GM12878 (cell line): ENCODE data around the gene CAB39L. TPM values are rescaled to one million over a fixed set of nuclear protein-coding genes. Genes with fewer than 3 reads are reported as not detected.

Experiments used
- ATAC-seq: fragments of 200-7000 bp; cut with Tn5 transposase; 3 replicates; pipeline ENCODE4 v1.9.1; 2020; ENCODE audit warnings: mild to moderate bottlenecking, moderate library complexity
- BruUV-seq: library from RNA; stranded (reverse); fragments of 400-500 nt; replicated peaks from 2 replicates; lab custom pipeline; 2021; lab: Mats Ljungman, UMichigan
- CTCF ChIA-PET: fragments of 300-600 bp; sonication (Branson Sonifier 250); formaldehyde crosslinking; extraction: SDS; loops from one replicate; lab custom pipeline; 2021; ENCODE audit warnings: inconsistent platforms; lab: Yijun Ruan, JAX
- POLR2A ChIA-PET: fragments of 350-600 bp; formaldehyde crosslinking; extraction: SDS; loops from one replicate; lab custom pipeline; 2021; ENCODE audit warnings: inconsistent platforms; lab: Charles Lee
- RAD21 ChIA-PET: fragments of 300-600 bp; sonication (Branson Sonifier 250); formaldehyde crosslinking; loops from one replicate; lab custom pipeline; 2023; ENCODE audit warnings: antibody characterized with exemption; ENCODE audit not compliant: unreplicated experiment; lab: Charles Lee
- SMC1A ChIA-PET: fragments of 300-600 bp; sonication (Branson Sonifier 250); formaldehyde crosslinking; loops from one replicate; lab custom pipeline; 2023; ENCODE audit not compliant: unreplicated experiment, uncharacterized antibody; lab: Charles Lee
- DNase-seq: peaks from one replicate; pipeline ENCODE4 v3.0.0-alpha.2; 2011; ENCODE audit warnings: low read depth, low spot score
- FAIRE-seq: peaks from 3 replicates; lab custom pipeline; 2011; peaks lifted over from hg19 to GRCh38; lab: Jason Lieb, UNC
- H2AFZ ChIP-seq: 2 replicates; pipeline ENCODE4 v1.6.0; 2011; ENCODE audit warnings: low read depth, low read length, control low read depth; ENCODE audit not compliant: control insufficient read depth
- H3K27ac ChIP-seq: 2 replicates; pipeline ENCODE4 v1.5.1; 2011; ENCODE audit warnings: control low read depth; ENCODE audit not compliant: control insufficient read depth, insufficient read depth
- H3K27me3 ChIP-seq, 2 experiments: replicated peaks in 1 of 2; 2 replicates each; pipeline versions ENCODE4 v1.6.0 to v1.6.1; 2011; ENCODE audit warnings: low read length in 1 of 2; ENCODE audit not compliant: control insufficient read depth in 2 of 2, insufficient read depth in 2 of 2
- H3K36me3 ChIP-seq, 2 experiments: 2 replicates each; pipeline ENCODE4 v1.5.1; 2011; ENCODE audit warnings: low read length in 1 of 2; ENCODE audit not compliant: control insufficient read depth in 2 of 2, insufficient read depth in 2 of 2
- H3K4me1 ChIP-seq: 2 replicates; pipeline ENCODE4 v1.6.1; 2011; ENCODE audit warnings: mild to moderate bottlenecking, low read length, moderate library complexity, mixed read lengths; ENCODE audit not compliant: control insufficient read depth, insufficient read depth
- H3K4me2 ChIP-seq: 2 replicates; pipeline ENCODE4 v1.6.0; 2011; ENCODE audit warnings: control low read depth; ENCODE audit not compliant: control insufficient read depth, insufficient read depth
- H3K4me3 ChIP-seq: fragments of 200-600 bp; sonication (generic); 2 replicates; pipeline ENCODE4 v1.5.1; 2016
- H3K79me2 ChIP-seq: 2 replicates; pipeline ENCODE4 v1.6.0; 2011; ENCODE audit warnings: low read length; ENCODE audit not compliant: control insufficient read depth, insufficient read depth
- H3K9ac ChIP-seq: 2 replicates; pipeline ENCODE4 v1.8.0; 2011; ENCODE audit warnings: low read length, control low read depth, mixed read lengths; ENCODE audit not compliant: control insufficient read depth, insufficient read depth
- H3K9me3 ChIP-seq: replicated peaks from 3 replicates; pipeline ENCODE4 v1.5.1; 2011; ENCODE audit warnings: mild to moderate bottlenecking, low read length; ENCODE audit not compliant: control insufficient read depth, insufficient read depth
- H4K20me1 ChIP-seq: 2 replicates; pipeline ENCODE4 v1.6.0; 2011; ENCODE audit not compliant: control insufficient read depth, insufficient read depth
- CBFB ChIP-seq: IDR thresholded peaks from 2 replicates; pipeline ENCODE4 v1.6.1; 2016; ENCODE audit warnings: antibody characterized with exemption, low read depth
- CBX5 ChIP-seq: sonication (generic); IDR thresholded peaks from 2 replicates; pipeline ENCODE4 v1.6.1; 2016; ENCODE audit warnings: low read depth, moderate library complexity, mild to moderate bottlenecking, inconsistent platforms
- IRF4 ChIP-seq: IDR thresholded peaks from 2 replicates; pipeline ENCODE4 v1.6.1; 2011; ENCODE audit warnings: low read depth, low read length
- MXI1 ChIP-seq: fragments of 150-350 bp; IDR thresholded peaks from 2 replicates; pipeline ENCODE4 v1.6.1; 2011; ENCODE audit warnings: low read depth, mild to moderate bottlenecking, inconsistent platforms, low read length, improper control_type of control experiment
- NR2F1 ChIP-seq: fragments of 450-650 bp; conservative IDR thresholded peaks from 2 replicates; pipeline ENCODE4 v1.6.1; 2017; ENCODE audit warnings: mild to moderate bottlenecking
- NRF1 ChIP-seq: conservative IDR thresholded peaks from 2 replicates; pipeline ENCODE4 v1.6.1; 2011; ENCODE audit warnings: mild to moderate bottlenecking, low read depth, low read length, improper control_type of control experiment
- PAX5 ChIP-seq: IDR thresholded peaks from 2 replicates; pipeline ENCODE4 v1.6.1; 2011; ENCODE audit warnings: low read depth, low read length, borderline replicate concordance
- POLR2AphosphoS2 ChIP-seq: IDR thresholded peaks from 2 replicates; pipeline ENCODE4 v1.6.1; 2011; ENCODE audit warnings: low read depth, mild to moderate bottlenecking, low read length, improper control_type of control experiment, moderate library complexity
- SMC3 ChIP-seq: IDR thresholded peaks from 2 replicates; pipeline ENCODE4 v1.6.1; 2011; ENCODE audit warnings: low read length, improper control_type of control experiment, borderline replicate concordance
- WGBS: methylation state at CpG from one replicate; pipeline ENCODE4 v1.1.6; 2016; ENCODE audit warnings: low lambda C conversion rate; ENCODE audit not compliant: insufficient replicate concordance, insufficient coverage; ENCODE audit errors: missing lambda C conversion rate; 5-methylcytosine and 5-hydroxymethylcytosine counted together
- in situ Hi-C: fragments of 300-500 bp; cut with MboI; formaldehyde crosslinking; loops from 9 replicates; pipeline ENCODE4 v1.14.3; 2018; ENCODE audit warnings: mixed read lengths
- intact Hi-C: fragments of 100-400 bp; cut with micrococcal nuclease; formaldehyde crosslinking; loops from one replicate; pipeline ENCODE4 v1.14.2; 2022; ENCODE audit not compliant: unreplicated experiment
- polyA plus RNA-seq, 11 experiments: library from polyadenylated mRNA; depleted of rRNA in 4 of 11; unstranded in 6 of 11; stranded (reverse) in 5 of 11; fragments of >200 nt; fragmentation: Nextera tagmentation in 4 of 11; fragmentation: Illumina TruSeq in 1 of 11; extraction: Ambion mirVana in 4 of 11; extraction: Trizol in 1 of 11; gene quantifications; 1 replicate in 1 of 11; 2 replicates in 10 of 11; pipeline versions ENCODE4 v1.2.1 to v1.2.3, GENCODE V29; 2011 to 2016; ENCODE audit warnings: inconsistent platforms in 2 of 11, missing spikeins in 2 of 11, low read depth in 1 of 11
- total RNA-seq, 4 experiments: library from RNA; depleted of rRNA in 3 of 4; stranded (reverse); fragments of >200 nt in 3 of 4; fragmentation: Illumina TruSeq in 1 of 4; extraction: Trizol in 1 of 4; gene quantifications; 2 replicates each; pipeline versions ENCODE4 v1.2.1 to v1.2.3, GENCODE V29; 2013 to 2021
- TF ChIP-seq, protein P1 (sequence below): fragments of 450-650 bp; IDR thresholded peaks from 2 replicates; pipeline ENCODE4 v1.6.1; 2017; ENCODE audit warnings: antibody characterized with exemption, mild to moderate bottlenecking, moderate library complexity
- TF ChIP-seq, protein P2 (sequence below): IDR thresholded peaks from 2 replicates; pipeline ENCODE4 v1.6.1; 2011; ENCODE audit warnings: low read depth, low read length, improper control_type of control experiment, borderline replicate concordance

CAB39L gene
- total and polyA plus RNA-seq, 10 of the 15 experiments (the other 5 are each of a cell fraction or from before 2014, with no cell fraction given): 0.88 to 3.0 (median 1.7) TPM

DNA sequence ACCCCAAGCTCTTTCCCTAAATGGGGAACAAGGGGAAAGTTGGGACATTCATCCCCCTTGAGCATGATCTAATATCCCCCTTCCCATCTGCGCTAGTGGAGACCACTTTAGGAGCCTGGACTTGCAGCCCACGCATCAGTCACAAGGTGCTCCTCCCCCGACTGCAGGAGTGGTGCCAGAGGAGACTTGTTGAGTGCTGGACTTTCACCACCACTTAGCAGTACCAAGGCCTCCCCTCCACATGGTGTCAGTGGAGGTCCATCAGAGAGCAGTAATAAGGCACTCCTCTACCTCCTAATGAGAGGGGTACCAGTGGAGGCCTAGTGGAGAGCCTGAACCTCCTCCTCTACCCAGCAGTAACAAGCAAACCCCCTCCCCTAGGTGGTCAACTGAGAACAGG is 22.5 kb downstream of the CAB39L start (continued):
- TF ChIP-seq, protein P1, sequence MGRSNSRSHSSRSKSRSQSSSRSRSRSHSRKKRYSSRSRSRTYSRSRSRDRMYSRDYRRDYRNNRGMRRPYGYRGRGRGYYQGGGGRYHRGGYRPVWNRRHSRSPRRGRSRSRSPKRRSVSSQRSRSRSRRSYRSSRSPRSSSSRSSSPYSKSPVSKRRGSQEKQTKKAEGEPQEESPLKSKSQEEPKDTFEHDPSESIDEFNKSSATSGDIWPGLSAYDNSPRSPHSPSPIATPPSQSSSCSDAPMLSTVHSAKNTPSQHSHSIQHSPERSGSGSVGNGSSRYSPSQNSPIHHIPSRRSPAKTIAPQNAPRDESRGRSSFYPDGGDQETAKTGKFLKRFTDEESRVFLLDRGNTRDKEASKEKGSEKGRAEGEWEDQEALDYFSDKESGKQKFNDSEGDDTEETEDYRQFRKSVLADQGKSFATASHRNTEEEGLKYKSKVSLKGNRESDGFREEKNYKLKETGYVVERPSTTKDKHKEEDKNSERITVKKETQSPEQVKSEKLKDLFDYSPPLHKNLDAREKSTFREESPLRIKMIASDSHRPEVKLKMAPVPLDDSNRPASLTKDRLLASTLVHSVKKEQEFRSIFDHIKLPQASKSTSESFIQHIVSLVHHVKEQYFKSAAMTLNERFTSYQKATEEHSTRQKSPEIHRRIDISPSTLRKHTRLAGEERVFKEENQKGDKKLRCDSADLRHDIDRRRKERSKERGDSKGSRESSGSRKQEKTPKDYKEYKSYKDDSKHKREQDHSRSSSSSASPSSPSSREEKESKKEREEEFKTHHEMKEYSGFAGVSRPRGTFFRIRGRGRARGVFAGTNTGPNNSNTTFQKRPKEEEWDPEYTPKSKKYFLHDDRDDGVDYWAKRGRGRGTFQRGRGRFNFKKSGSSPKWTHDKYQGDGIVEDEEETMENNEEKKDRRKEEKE: no peak
- TF ChIP-seq SMC3 (peak; percentile 80), CBX5 (no peak), POLR2AphosphoS2 (no peak)

DNA sequence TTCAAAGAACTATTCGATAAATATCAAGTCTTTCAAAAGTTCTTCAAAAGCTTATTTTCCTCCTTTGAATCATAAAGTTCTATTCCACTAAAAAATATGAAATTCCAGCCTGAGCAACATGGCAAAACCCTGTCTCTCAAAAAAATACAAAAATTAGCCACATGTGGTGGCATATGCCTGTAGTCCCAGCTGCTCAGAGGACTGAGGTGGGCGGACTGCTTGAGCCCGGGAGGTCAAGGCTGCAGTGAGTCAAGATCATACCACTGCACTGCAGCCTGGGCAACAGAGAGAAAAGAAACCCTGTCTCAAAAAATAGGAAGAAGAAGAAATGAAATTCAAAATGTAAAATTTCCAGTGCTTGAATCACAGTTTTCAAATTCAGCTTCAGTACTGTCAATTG is 24.6 kb downstream of the CAB39L start:
- 100% methylated on average over 3 of the region's 3 CpGs for WGBS

More for the DNA sequence above, 24.6 kb downstream of the CAB39L start:
- H3K4me2 ChIP-seq: no peak overlapping the region
- in situ Hi-C loops: no loop called here
- no TSS peak for BruUV-seq
- H3K79me2 ChIP-seq: no peaks in the 10 kb centered on the region
- FAIRE-seq: no peak
- no peaks in the 10 kb centered on the region for H3K9me3 ChIP-seq
- POLR2A ChIA-PET: interaction anchor here (0.9 kb wide), 1 partner anchor 21 kb away, joined by 6 read pairs; no protein-coding TSS in a partner anchor
- H3K27me3 ChIP-seq: no peaks in the 10 kb centered on the region
- no peak overlapping the region for H3K4me3 ChIP-seq
- SMC1A ChIA-PET: interaction anchor here (1.4 kb wide), 2 partner anchors 18 to 188 kb away, joined by 3 to 7 read pairs; no protein-coding TSS in a partner anchor
- no peak overlapping the region for H3K9ac ChIP-seq
- RAD21 ChIA-PET: interaction anchor here (1.4 kb wide), 1 partner anchor 188 kb away, joined by 7 read pairs; no protein-coding TSS in a partner anchor
- no peak overlapping the region for H2AFZ ChIP-seq
- no peaks in the 10 kb centered on the region for H3K36me3 ChIP-seq
- CTCF ChIA-PET: interaction anchor here (1.9 kb wide), 1 partner anchor 188 kb away, joined by 12 read pairs; no protein-coding TSS in a partner anchor
- no peaks in the 10 kb centered on the region for H4K20me1 ChIP-seq
- no peak overlapping the region for H3K27ac ChIP-seq
- no peaks in the 10 kb centered on the region for H3K4me1 ChIP-seq
- no peak for ATAC-seq
- intact Hi-C loops: no loop called here
- no peak for TF ChIP-seq CBFB
- TF ChIP-seq, protein P2, sequence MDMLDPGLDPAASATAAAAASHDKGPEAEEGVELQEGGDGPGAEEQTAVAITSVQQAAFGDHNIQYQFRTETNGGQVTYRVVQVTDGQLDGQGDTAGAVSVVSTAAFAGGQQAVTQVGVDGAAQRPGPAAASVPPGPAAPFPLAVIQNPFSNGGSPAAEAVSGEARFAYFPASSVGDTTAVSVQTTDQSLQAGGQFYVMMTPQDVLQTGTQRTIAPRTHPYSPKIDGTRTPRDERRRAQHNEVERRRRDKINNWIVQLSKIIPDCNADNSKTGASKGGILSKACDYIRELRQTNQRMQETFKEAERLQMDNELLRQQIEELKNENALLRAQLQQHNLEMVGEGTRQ: no peak
- TF ChIP-seq NRF1: no peak
- no peak for TF ChIP-seq PAX5
- no peak for TF ChIP-seq MXI1
- no peak for TF ChIP-seq NR2F1
- TF ChIP-seq IRF4: no peak
- DNase-seq: no peak
